Left lung (tissue), 10 donors: ENCODE measurements around the gene ALOX12B. TPM values are rescaled to one million over a fixed set of nuclear protein-coding genes. Genes with fewer than 3 reads are reported as not detected.
A peak's percentile ranks its signal among the peaks of the same experiment; 100 is the strongest.

Source experiments
- ATAC-seq: fragments of 200-7000 bp; cut with Tn5 transposase; one replicate; pipeline ENCODE4 v1.9.1; 2020; ENCODE audit warnings: moderate library complexity
- DNase-seq, 4 donors: peaks; one replicate each; pipeline ENCODE4 v3.0.0-alpha.2; 2013 to 2020
- H3K27ac ChIP-seq, 2 donors: fragments of 200-600 bp; sonication (generic) in 1 of 2; one replicate each; pipeline versions ENCODE4 v1.5.0 to v1.8.0; 2020 to 2021
- H3K27me3 ChIP-seq, 2 donors: fragments of 200-600 bp; sonication (generic) in 1 of 2; one replicate each; pipeline versions ENCODE4 v1.5.0 to v1.8.0; 2020 to 2021
- H3K36me3 ChIP-seq, 2 donors: fragments of 200-600 bp; sonication (generic) in 1 of 2; one replicate each; pipeline versions ENCODE4 v1.5.0 to v1.8.0; 2020 to 2021
- H3K4me1 ChIP-seq, 2 donors: fragments of 200-600 bp; one replicate each; pipeline ENCODE4 v1.8.0; 2021
- H3K4me3 ChIP-seq, 2 donors: fragments of 200-600 bp; sonication (generic) in 1 of 2; one replicate each; pipeline versions ENCODE4 v1.5.0 to v1.8.0; 2020 to 2021; ENCODE audit warnings: mild to moderate bottlenecking in 1 of 2
- H3K9me3 ChIP-seq, 2 donors: fragments of 200-600 bp; sonication (generic) in 1 of 2; one replicate each; pipeline versions ENCODE4 v1.5.0 to v1.8.0; 2020 to 2021
- intact Hi-C, 2 donors: fragments of 100-400 bp; cut with DNase I; formaldehyde crosslinking; loops; one replicate each; pipeline versions ENCODE4 v1.11.2 to v1.14.2; 2022
- polyA plus RNA-seq, 6 donors: library from polyadenylated mRNA; unstranded; fragments of 120-200 nt; gene quantifications; one replicate each; pipeline ENCODE4 v1.2.1, GENCODE V29; 2013; ENCODE audit not compliant: insufficient read length in 6 of 6
- total RNA-seq, 2 donors: library from RNA; stranded (reverse); fragmentation: NEBNext Ultra II Directional; extraction: Animal tissue kit (Norgen Biotek cat#: 25700); gene quantifications; one replicate each; pipeline ENCODE4 v1.2.1, GENCODE V29; 2021
- TF ChIP-seq, protein P1 (sequence below), 2 donors: fragments of 200-600 bp; sonication (generic) in 1 of 2; IDR thresholded peaks; one replicate each; pipeline versions ENCODE4 v1.5.0 to v1.8.0; 2021; ENCODE audit warnings: antibody characterized with exemption in 2 of 2
- donor health status: DM: no; HTN: yes; CAD: no.
- donor health status: DM: no; HTN: no; CAD: no.

Gene ALOX12B
- total and polyA plus RNA-seq, 8 donors = 0.20 to 0.32 (median 0.31) TPM; not detected in 3

- peak in 2 of 4 donors; percentile 68 to 85 for DNase-seq
- Histone ChIP-seq H3K9me3 (no peaks in the 10 kb centered on the region), H3K27ac (peak within 1 kb of the TSS in 1 of 2 donors; percentile 67), H3K36me3 (no peaks in the 10 kb centered on the region), H3K4me1 (peaks cover 6 to 28% of the 10 kb centered on the region in 2 donors), H3K27me3 (peaks cover 0 to 45% of the 10 kb centered on the region in 2 donors), H3K4me3 (peak within 1 kb of the TSS; percentile 38 to 45)
- intact Hi-C loops = no loop called here
- TF ChIP-seq, protein P1, sequence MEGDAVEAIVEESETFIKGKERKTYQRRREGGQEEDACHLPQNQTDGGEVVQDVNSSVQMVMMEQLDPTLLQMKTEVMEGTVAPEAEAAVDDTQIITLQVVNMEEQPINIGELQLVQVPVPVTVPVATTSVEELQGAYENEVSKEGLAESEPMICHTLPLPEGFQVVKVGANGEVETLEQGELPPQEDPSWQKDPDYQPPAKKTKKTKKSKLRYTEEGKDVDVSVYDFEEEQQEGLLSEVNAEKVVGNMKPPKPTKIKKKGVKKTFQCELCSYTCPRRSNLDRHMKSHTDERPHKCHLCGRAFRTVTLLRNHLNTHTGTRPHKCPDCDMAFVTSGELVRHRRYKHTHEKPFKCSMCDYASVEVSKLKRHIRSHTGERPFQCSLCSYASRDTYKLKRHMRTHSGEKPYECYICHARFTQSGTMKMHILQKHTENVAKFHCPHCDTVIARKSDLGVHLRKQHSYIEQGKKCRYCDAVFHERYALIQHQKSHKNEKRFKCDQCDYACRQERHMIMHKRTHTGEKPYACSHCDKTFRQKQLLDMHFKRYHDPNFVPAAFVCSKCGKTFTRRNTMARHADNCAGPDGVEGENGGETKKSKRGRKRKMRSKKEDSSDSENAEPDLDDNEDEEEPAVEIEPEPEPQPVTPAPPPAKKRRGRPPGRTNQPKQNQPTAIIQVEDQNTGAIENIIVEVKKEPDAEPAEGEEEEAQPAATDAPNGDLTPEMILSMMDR (IDR thresholded peaks at IDR 0.05) = no peak
- peak; percentile 82 for ATAC-seq
These were observed 48.4 kb downstream of the ALOX12B start, which contains the start of gene ALOX15B for GRCh38 chr17:8038954-8039610. Gene ALOX15B, plus strand, starts transcription at chr17:8039059. Its CDS starts 97 bp downstream, at chr17:8039156.

DNA sequence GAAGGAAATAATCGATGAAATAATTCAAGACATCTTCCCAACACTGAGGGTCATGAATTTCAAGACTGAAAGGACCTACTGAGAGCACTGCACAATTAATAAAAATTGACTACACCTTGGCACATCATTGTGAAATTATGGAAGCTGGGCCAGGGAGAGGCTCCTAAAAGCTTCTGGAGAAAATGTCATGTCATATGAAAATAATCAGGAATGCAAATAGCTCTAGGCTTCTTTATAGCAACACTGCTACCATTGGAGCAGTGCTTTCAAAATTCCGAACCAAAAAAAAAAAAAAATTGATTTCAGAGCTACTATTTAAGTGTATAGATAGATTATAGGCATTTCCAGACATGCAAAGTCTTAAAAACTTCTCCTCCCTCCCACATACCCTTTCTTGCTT, 55.1 kb downstream of the ALOX12B start:
- no peak for ATAC-seq

GRCh38 chr17:8031950-8032349, 55.6 kb downstream of the ALOX12B start:
- no peaks in the 10 kb centered on the region for H3K36me3 ChIP-seq
- TF ChIP-seq, protein P1 (IDR thresholded peaks at IDR 0.05) = no peak
- no peaks in the 10 kb centered on the region for H3K9me3 ChIP-seq
- no peak overlapping the region for H3K4me3 ChIP-seq
- peaks cover 0 to 51% of the 10 kb centered on the region in 2 donors for H3K27me3 ChIP-seq
- no peaks in the 10 kb centered on the region for H3K4me1 ChIP-seq
- DNase-seq = no peak
- H3K27ac ChIP-seq = no peak overlapping the region
- no peak for ATAC-seq
- intact Hi-C loops = no loop called here

More for the DNA sequence above, 55.1 kb downstream of the ALOX12B start:
- Histone ChIP-seq H3K27ac (no peak overlapping the region), H3K4me3 (no peak overlapping the region), H3K27me3 (peaks cover 0 to 51% of the 10 kb centered on the region in 2 donors), H3K4me1 (no peaks in the 10 kb centered on the region), H3K36me3 (no peaks in the 10 kb centered on the region), H3K9me3 (no peaks in the 10 kb centered on the region)
- intact Hi-C loops = no loop called here
- DNase-seq = no peak
- TF ChIP-seq, protein P1 (IDR thresholded peaks at IDR 0.05) = no peak

DNA sequence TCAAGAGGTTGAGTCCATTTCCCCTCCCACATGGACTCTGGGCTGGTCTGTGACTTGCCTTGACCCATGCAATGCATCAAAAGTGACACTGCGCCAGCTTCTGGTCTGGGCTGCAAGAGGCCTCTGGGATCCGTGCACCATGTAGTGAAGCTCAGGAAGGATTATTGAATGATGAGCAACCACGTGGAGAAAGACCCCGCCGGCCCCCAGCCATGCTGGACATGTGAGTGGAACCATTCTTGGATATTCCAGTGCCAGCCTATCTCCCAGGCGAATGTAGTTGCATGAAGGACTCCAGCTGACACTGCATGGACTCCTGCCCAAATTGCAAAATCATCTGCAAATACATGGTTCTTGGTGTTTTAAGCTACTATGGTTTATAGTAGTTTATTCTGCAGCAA, 56.3 kb downstream of the ALOX12B start:
- intact Hi-C loops = no loop called here
- TF ChIP-seq, protein P1 (IDR thresholded peaks at IDR 0.05) = no peak
- Histone ChIP-seq H3K27me3 (peaks cover 0 to 48% of the 10 kb centered on the region in 2 donors), H3K9me3 (no peaks in the 10 kb centered on the region), H3K27ac (no peak overlapping the region), H3K4me3 (no peak overlapping the region), H3K36me3 (no peaks in the 10 kb centered on the region), H3K4me1 (no peaks in the 10 kb centered on the region)
- ATAC-seq (no peak), DNase-seq (peak in 1 of 4 donors; percentile 62)

GRCh38 chr17:8029121-8029520, 58.4 kb downstream of the ALOX12B start:
- TF ChIP-seq, protein P1 (IDR thresholded peaks at IDR 0.05) = no peak
- intact Hi-C loops = no loop called here
- H3K27me3 ChIP-seq = peaks cover 0 to 40% of the 10 kb centered on the region in 2 donors
- peaks cover 0 to 10% of the 10 kb centered on the region in 2 donors for H3K4me1 ChIP-seq
- DNase-seq (no peak), ATAC-seq (no peak)
- no peak overlapping the region for H3K27ac ChIP-seq
- no peak overlapping the region for H3K4me3 ChIP-seq
- H3K9me3 ChIP-seq = no peaks in the 10 kb centered on the region
- H3K36me3 ChIP-seq = no peaks in the 10 kb centered on the region
